GM23338 (cell line): ENCODE data around the gene DIAPH1. TPM values are rescaled to one million over a fixed set of nuclear protein-coding genes. Genes with fewer than 3 reads are reported as not detected.

ENCODE experiments used
- ATAC-seq: fragments of 200-7000 bp; cut with Tn5 transposase; 3 replicates; pipeline ENCODE4 v1.9.1; 2020
- DNase-seq: peaks from one replicate; pipeline ENCODE4 v3.0.0-alpha.2; 2015; ENCODE audit warnings: low spot score
- H2AFZ ChIP-seq: fragments of 200-600 bp; sonication (generic); 2 replicates; pipeline ENCODE4 v1.8.0; 2016; ENCODE audit warnings: antibody characterized with exemption, mild to moderate bottlenecking, moderate library complexity
- H3F3A ChIP-seq: fragments of 200-600 bp; sonication (generic); replicated peaks from 2 replicates; pipeline ENCODE4 v1.8.0; 2017; ENCODE audit warnings: antibody characterized with exemption, mixed run types, low read depth
- H3K27ac ChIP-seq: fragments of 200-600 bp; sonication (generic); 2 replicates; pipeline ENCODE4 v1.6.1; 2016; ENCODE audit warnings: low read depth
- H3K27me3 ChIP-seq: fragments of 200-600 bp; sonication (generic); 2 replicates; pipeline ENCODE4 v1.8.0; 2016; ENCODE audit warnings: mild to moderate bottlenecking, mixed run types, moderate library complexity; ENCODE audit not compliant: insufficient read depth
- H3K36me3 ChIP-seq: fragments of 200-600 bp; sonication (generic); 2 replicates; pipeline ENCODE4 v1.8.0; 2016; ENCODE audit warnings: mild to moderate bottlenecking; ENCODE audit not compliant: insufficient read depth
- H3K4me1 ChIP-seq: fragments of 200-600 bp; sonication (generic); 2 replicates; pipeline ENCODE4 v1.8.0; 2016; ENCODE audit warnings: mild to moderate bottlenecking, moderate library complexity; ENCODE audit not compliant: insufficient read depth
- H3K4me2 ChIP-seq: fragments of 200-600 bp; sonication (generic); 2 replicates; pipeline ENCODE4 v1.7.1; 2017; ENCODE audit warnings: mixed run types
- H3K4me3 ChIP-seq: fragments of 200-600 bp; sonication (generic); 2 replicates; pipeline ENCODE4 v1.6.1; 2016; ENCODE audit warnings: mixed run types
- H3K79me2 ChIP-seq: fragments of 200-600 bp; sonication (generic); replicated peaks from 2 replicates; pipeline ENCODE4 v1.8.0; 2017; ENCODE audit warnings: mild to moderate bottlenecking; ENCODE audit not compliant: insufficient read depth
- H3K9me2 ChIP-seq: fragments of 200-600 bp; sonication (generic); 2 replicates; pipeline ENCODE4 v1.8.0; 2017; ENCODE audit not compliant: insufficient read depth
- H4K20me1 ChIP-seq: fragments of 200-600 bp; sonication (generic); replicated peaks from 2 replicates; pipeline ENCODE4 v1.8.0; 2017; ENCODE audit warnings: mild to moderate bottlenecking; ENCODE audit not compliant: insufficient read depth
- H3K27ac Mint-ChIP-seq: 2 replicates; pipeline ENCODE4 v1.8.0; 2020; ENCODE audit warnings: inconsistent platforms, mild to moderate bottlenecking, moderate library complexity, mixed read lengths
- H3K27me3 Mint-ChIP-seq: 3 replicates; pipeline ENCODE4 v1.8.0; 2022; ENCODE audit warnings: low read depth, mild to moderate bottlenecking, moderate library complexity, mixed read lengths, inconsistent platforms; ENCODE audit not compliant: insufficient read depth, poor library complexity
- H3K36me3 Mint-ChIP-seq: 3 replicates; pipeline ENCODE4 v1.8.0; 2021; ENCODE audit warnings: low read depth, mild to moderate bottlenecking, inconsistent platforms, moderate library complexity, mixed read lengths
- H3K4me1 Mint-ChIP-seq: 3 replicates; pipeline ENCODE4 v1.8.0; 2020; ENCODE audit warnings: mild to moderate bottlenecking, inconsistent platforms, mixed read lengths
- H3K4me3 Mint-ChIP-seq: 3 replicates; pipeline ENCODE4 v1.8.0; 2021; ENCODE audit warnings: moderate library complexity, mild to moderate bottlenecking, inconsistent platforms, mixed read lengths
- H3K9me3 Mint-ChIP-seq: 3 replicates; pipeline ENCODE4 v1.8.0; 2020; ENCODE audit warnings: moderate library complexity, mild to moderate bottlenecking, inconsistent platforms, mixed read lengths
- CREB1 ChIP-seq: fragments of 250-450 bp; sonication (Bioruptor Pico); IDR thresholded peaks from 2 replicates; pipeline ENCODE4 v1.5.0; 2020; ENCODE audit warnings: low read depth, mild to moderate bottlenecking, moderate library complexity
- CTCF ChIP-seq, 2 experiments: fragments of 200-600 bp in 1 of 2; sonication (generic) in 1 of 2; conservative IDR thresholded peaks; 2 replicates each; pipeline versions ENCODE4 v1.5.1 to v1.6.1; 2016 to 2017; ENCODE audit warnings: antibody characterized with exemption in 2 of 2, low read depth in 2 of 2, mild to moderate bottlenecking in 2 of 2, moderate library complexity in 1 of 2
- ETS1 ChIP-seq: IDR thresholded peaks from 2 replicates; pipeline ENCODE4 v1.6.1; 2016; ENCODE audit warnings: antibody characterized with exemption
- EZH2 ChIP-seq: fragments of 200-600 bp; sonication (generic); IDR thresholded peaks from one replicate; pipeline ENCODE4 v1.8.0; 2017; ENCODE audit warnings: antibody characterized with exemption, mild to moderate bottlenecking, low read depth; ENCODE audit not compliant: unreplicated experiment
- EZH2phosphoT487 ChIP-seq: fragments of 200-600 bp; sonication (generic); IDR thresholded peaks from one replicate; pipeline ENCODE4 v1.8.1; 2018; ENCODE audit warnings: antibody characterized with exemption; ENCODE audit not compliant: unreplicated experiment
- JUNB ChIP-seq: IDR thresholded peaks from one replicate; pipeline ENCODE4 v1.6.1; 2016; ENCODE audit warnings: antibody characterized with exemption; ENCODE audit not compliant: unreplicated experiment
- NANOG ChIP-seq: IDR thresholded peaks from 2 replicates; pipeline ENCODE4 v1.6.1; 2016; ENCODE audit warnings: antibody characterized with exemption, borderline replicate concordance
- POLR2AphosphoS5 ChIP-seq: IDR thresholded peaks from 2 replicates; pipeline ENCODE4 v1.6.1; 2016; ENCODE audit warnings: antibody characterized with exemption, low read depth
- STAT1 ChIP-seq: IDR thresholded peaks from one replicate; pipeline ENCODE4 v1.6.1; 2016; ENCODE audit warnings: antibody characterized with exemption; ENCODE audit not compliant: unreplicated experiment
- ZNF114 ChIP-seq: fragments of 250-450 bp; sonication (Bioruptor Pico); IDR thresholded peaks from 2 replicates; pipeline ENCODE4 v1.5.0; 2020; ENCODE audit warnings: mild to moderate bottlenecking, moderate library complexity
- ZNF331 ChIP-seq: fragments of 250-450 bp; sonication (Bioruptor Pico); IDR thresholded peaks from 2 replicates; pipeline ENCODE4 v1.5.0; 2020; ENCODE audit warnings: low read depth, mild to moderate bottlenecking, moderate library complexity
- ZNF462 ChIP-seq: fragments of 250-450 bp; sonication (Bioruptor Pico); IDR thresholded peaks from 2 replicates; pipeline ENCODE4 v1.5.0; 2020; ENCODE audit warnings: mild to moderate bottlenecking, moderate library complexity
- polyA plus RNA-seq: library from polyadenylated mRNA; unstranded; fragments of >200 nt; fragmentation: Nextera tagmentation; extraction: Ambion mirVana; gene quantifications from 2 replicates; pipeline ENCODE4 v1.2.1, GENCODE V29; 2016
- total RNA-seq: library from RNA; depleted of rRNA; stranded (reverse); fragments of >200 nt; shearing (Covaris generic); gene quantifications from 2 replicates; pipeline ENCODE4 v1.2.3, GENCODE V29; 2014

The DIAPH1 gene
- total and polyA plus RNA-seq, 2 experiments from 2014 or later: 42.9 to 104 TPM

GRCh38 chr5:141558150-141558549, 60.6 kb downstream of the DIAPH1 start:
- no peaks in the 10 kb centered on the region for H4K20me1 ChIP-seq
- peaks cover 34% of the 10 kb centered on the region for H3K36me3 Mint-ChIP-seq
- peak overlapping the region; percentile 2; the same call in 1 of the 2 replicates for H3K4me3 ChIP-seq
- DNase-seq (peak; percentile 48), ATAC-seq (no peak)
- peaks cover 12% of the 10 kb centered on the region for H3K27me3 Mint-ChIP-seq
- H3K27ac Mint-ChIP-seq: peak overlapping the region; percentile 98
- peaks cover 25% of the 10 kb centered on the region for H3K4me1 ChIP-seq
- H3K4me2 ChIP-seq: peak overlapping the region; percentile 18
- H3K4me1 Mint-ChIP-seq: peaks cover 35% of the 10 kb centered on the region
- no peaks in the 10 kb centered on the region for H3K27me3 ChIP-seq
- H3K4me3 Mint-ChIP-seq: peak overlapping the region; percentile 59; the same call in 2 of the 3 replicates
- H3F3A ChIP-seq: no peaks in the 10 kb centered on the region
- TF ChIP-seq EZH2 (no peak), NANOG (no peak), EZH2phosphoT487 (no peak)
- no peaks in the 10 kb centered on the region for H3K9me3 Mint-ChIP-seq
- no peaks in the 10 kb centered on the region for H3K79me2 ChIP-seq
- no peaks in the 10 kb centered on the region for H3K9me2 ChIP-seq
- H2AFZ ChIP-seq: no peak overlapping the region
- peak overlapping the region; percentile 90 for H3K27ac ChIP-seq
- H3K36me3 ChIP-seq: no peaks in the 10 kb centered on the region

GRCh38 chr5:141557681-141558136, 61.1 kb downstream of the DIAPH1 start:
- no peak overlapping the region for H2AFZ ChIP-seq

More at GRCh38 chr5:141557681-141558136, 61.1 kb downstream of the DIAPH1 start:
- peak overlapping the region; percentile 37 for H3K4me2 ChIP-seq
- ATAC-seq (peak; percentile 80), DNase-seq (peak; percentile 95)
- H3K36me3 Mint-ChIP-seq: peaks cover 30% of the 10 kb centered on the region
- H3K27me3 Mint-ChIP-seq: peaks cover 12% of the 10 kb centered on the region
- H3K9me3 Mint-ChIP-seq: no peaks in the 10 kb centered on the region
- H3F3A ChIP-seq: no peaks in the 10 kb centered on the region
- H3K4me1 ChIP-seq: peaks cover 25% of the 10 kb centered on the region
- peak overlapping the region; percentile 59 for H3K4me3 Mint-ChIP-seq
- peaks cover 35% of the 10 kb centered on the region for H3K4me1 Mint-ChIP-seq
- H3K79me2 ChIP-seq: no peaks in the 10 kb centered on the region
- H3K27ac ChIP-seq: peak overlapping the region; percentile 90
- no peaks in the 10 kb centered on the region for H4K20me1 ChIP-seq
- H3K27me3 ChIP-seq: no peaks in the 10 kb centered on the region
- H3K27ac Mint-ChIP-seq: peak overlapping the region; percentile 98
- TF ChIP-seq JUNB (no peak), POLR2AphosphoS5 (0 out of 2 replicates have a peak, but pooled peaks have one; percentile 25), NANOG (no peak), ZNF462 (no peak), ZNF331 (CRISPR knock-in tag) (peak; percentile 17; the same call in 1 of the 2 replicates), EZH2phosphoT487 (no peak), STAT1 (no peak), CREB1 (CRISPR knock-in tag) (peak; percentile 85), CTCF (conservative IDR thresholded peaks at IDR 0.05; ENCODE audit: low read depth in 2 of 2) (peak; percentile 90 to 98), ETS1 (no peak), ZNF114 (CRISPR knock-in tag) (no peak)
- H3K9me2 ChIP-seq: no peaks in the 10 kb centered on the region
- peak overlapping the region; percentile 34; the same call in 1 of the 2 replicates for H3K4me3 ChIP-seq
- no peaks in the 10 kb centered on the region for H3K36me3 ChIP-seq
